PFSK-1 (cell line): Measurements from ENCODE around the gene ADAMTS2.

Experiments
- FOXP2 ChIP-seq: optimal IDR thresholded peaks from 2 replicates; pipeline ENCODE3; 2011; ENCODE audit warnings: borderline replicate concordance, control low read depth, inconsistent platforms; ENCODE audit not compliant: insufficient read depth; ENCODE audit errors: extremely low read length, extremely low read depth
- POLR2AphosphoS5 ChIP-seq: IDR thresholded peaks from 2 replicates; pipeline ENCODE4 v1.6.1; 2012; ENCODE audit warnings: low read depth, mild to moderate bottlenecking, control low read depth, low read length, moderate library complexity
- REST ChIP-seq, 2 experiments: IDR thresholded peaks; 2 replicates each; pipeline versions ENCODE4 v1.6.1 to v1.8.0; 2011 to 2012; ENCODE audit warnings: low read depth in 2 of 2, low read length in 2 of 2, control low read depth in 1 of 2, inconsistent platforms in 1 of 2, mild to moderate bottlenecking in 1 of 2, moderate library complexity in 1 of 2; ENCODE audit not compliant: insufficient read depth in 1 of 2
- SIN3A ChIP-seq: IDR thresholded peaks from 2 replicates; pipeline ENCODE4 v1.6.1; 2012; ENCODE audit warnings: mild to moderate bottlenecking, low read length, moderate library complexity, borderline replicate concordance; ENCODE audit not compliant: insufficient read depth
- TAF1 ChIP-seq: IDR thresholded peaks from 2 replicates; pipeline ENCODE4 v1.6.1; 2012; ENCODE audit warnings: low read length, control low read depth, borderline replicate concordance; ENCODE audit not compliant: insufficient read depth

- no peak for TF ChIP-seq POLR2AphosphoS5
- TF ChIP-seq TAF1 = no peak
- TF ChIP-seq REST (IDR thresholded peaks at IDR 0.05; ENCODE audit: insufficient read depth in 1 of 2, low read depth in 2 of 2, low read length in 2 of 2) = no peak
- TF ChIP-seq SIN3A = no peak
- no peak for TF ChIP-seq FOXP2
These were observed 226.4 kb downstream of the ADAMTS2 start for GRCh38 chr5:179118756-179119414.
